Transverse colon (tissue), 4 donors: ENCODE results near the gene MTMR11.

Experiments
- CTCF ChIP-seq, 5 experiments: fragments of 200-600 bp in 3 of 5; fragments of 450-650 bp in 2 of 5; sonication (generic) in 3 of 5; IDR thresholded peaks; 1 replicate in 2 of 5; 2 replicates in 3 of 5; pipeline ENCODE4 v1.5.1; 2016 to 2017; ENCODE audit warnings: antibody characterized with exemption in 5 of 5, inconsistent platforms in 3 of 5, mild to moderate bottlenecking in 2 of 5, moderate library complexity in 1 of 5
- EP300 ChIP-seq: sonication (generic); formaldehyde crosslinking; IDR thresholded peaks from one replicate; pipeline ENCODE4 v1.6.1; 2017; ENCODE audit warnings: antibody characterized with exemption, low read depth
- POLR2A ChIP-seq: fragments of 450-650 bp; IDR thresholded peaks from one replicate; pipeline ENCODE4 v1.6.1; 2016; ENCODE audit warnings: antibody characterized with exemption, mild to moderate bottlenecking, moderate library complexity
- POLR2AphosphoS5 ChIP-seq, 3 donors: sonication (generic); formaldehyde crosslinking; IDR thresholded peaks; one replicate each; pipeline ENCODE4 v1.6.1; 2016; ENCODE audit warnings: antibody characterized with exemption in 3 of 3

GRCh38 chr1:149879556-149879955 is 57.1 kb downstream of the MTMR11 start:
- TF ChIP-seq CTCF (IDR thresholded peaks at IDR 0.05) (no peak), POLR2A (no peak), POLR2AphosphoS5 (IDR thresholded peaks at IDR 0.05) (no peak), EP300 (no peak)
